Peyer's patch (tissue), 4 donors: ENCODE results near the gene ING4. TPM values are rescaled to one million over a fixed set of nuclear protein-coding genes. Genes with fewer than 3 reads are reported as not detected.
A peak's percentile ranks its signal among the peaks of the same experiment; 100 is the strongest.

Experiments
- DNase-seq, 3 donors: peaks; one replicate each; pipeline ENCODE4 v3.0.0-alpha.2; 2017 to 2019
- H3K27ac ChIP-seq, 4 donors: fragments of 200-600 bp; sonication (generic); one replicate each; pipeline ENCODE4 v1.5.1; 2016 to 2019
- H3K27me3 ChIP-seq, 2 donors: fragments of 200-600 bp; sonication (generic); one replicate each; pipeline ENCODE4 v1.5.1; 2019
- H3K36me3 ChIP-seq, 3 donors: fragments of 200-600 bp; sonication (generic); one replicate each; pipeline ENCODE4 v1.5.1; 2016 to 2019
- H3K4me1 ChIP-seq, 4 donors: fragments of 200-600 bp; sonication (generic); one replicate each; pipeline ENCODE4 v1.5.1; 2016 to 2019
- H3K4me3 ChIP-seq, 4 donors: fragments of 200-600 bp; sonication (generic); 1 replicate in 3 of 4; 2 replicates in 1 of 4; pipeline ENCODE4 v1.5.1; 2016 to 2019; ENCODE audit warnings: mild to moderate bottlenecking in 1 of 4
- H3K9me3 ChIP-seq, 4 donors: fragments of 200-600 bp; sonication (generic); one replicate each; pipeline ENCODE4 v1.5.1; 2016 to 2019; ENCODE audit warnings: mild to moderate bottlenecking in 1 of 4
- POLR2A ChIP-seq, 2 donors: fragments of 450-650 bp; IDR thresholded peaks; one replicate each; pipeline ENCODE4 v1.5.1; 2017; ENCODE audit warnings: antibody characterized with exemption in 2 of 2, mild to moderate bottlenecking in 2 of 2, moderate library complexity in 2 of 2
- total RNA-seq, 4 donors: library from RNA; depleted of rRNA; stranded (reverse); fragments of >200 nt; gene quantifications; one replicate each; pipeline ENCODE4 v1.1.0, GENCODE V29; 2016
- TF ChIP-seq, protein P1 (sequence below), 6 experiments: fragments of 450-650 bp in 4 of 6; fragments of 200-600 bp in 2 of 6; sonication (generic) in 1 of 6; IDR thresholded peaks; one replicate each; pipeline ENCODE4 v1.5.1; 2017 to 2019; ENCODE audit warnings: antibody characterized with exemption in 6 of 6, mild to moderate bottlenecking in 3 of 6, moderate library complexity in 1 of 6

The ING4 gene
- total RNA-seq, 4 donors from 2014 or later, result 32.6 to 109 (median 45.4) TPM

- TF ChIP-seq, protein P1, sequence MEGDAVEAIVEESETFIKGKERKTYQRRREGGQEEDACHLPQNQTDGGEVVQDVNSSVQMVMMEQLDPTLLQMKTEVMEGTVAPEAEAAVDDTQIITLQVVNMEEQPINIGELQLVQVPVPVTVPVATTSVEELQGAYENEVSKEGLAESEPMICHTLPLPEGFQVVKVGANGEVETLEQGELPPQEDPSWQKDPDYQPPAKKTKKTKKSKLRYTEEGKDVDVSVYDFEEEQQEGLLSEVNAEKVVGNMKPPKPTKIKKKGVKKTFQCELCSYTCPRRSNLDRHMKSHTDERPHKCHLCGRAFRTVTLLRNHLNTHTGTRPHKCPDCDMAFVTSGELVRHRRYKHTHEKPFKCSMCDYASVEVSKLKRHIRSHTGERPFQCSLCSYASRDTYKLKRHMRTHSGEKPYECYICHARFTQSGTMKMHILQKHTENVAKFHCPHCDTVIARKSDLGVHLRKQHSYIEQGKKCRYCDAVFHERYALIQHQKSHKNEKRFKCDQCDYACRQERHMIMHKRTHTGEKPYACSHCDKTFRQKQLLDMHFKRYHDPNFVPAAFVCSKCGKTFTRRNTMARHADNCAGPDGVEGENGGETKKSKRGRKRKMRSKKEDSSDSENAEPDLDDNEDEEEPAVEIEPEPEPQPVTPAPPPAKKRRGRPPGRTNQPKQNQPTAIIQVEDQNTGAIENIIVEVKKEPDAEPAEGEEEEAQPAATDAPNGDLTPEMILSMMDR (IDR thresholded peaks at IDR 0.05), result no peak
- peak in 1 of 3 donors; percentile 64 for DNase-seq
- peak overlapping the region in 2 of 4 donors; percentile 18 to 23 for H3K4me3 ChIP-seq
- H3K27ac ChIP-seq, result peak overlapping the region in 2 of 4 donors; percentile 8 to 59
- peaks cover 0 to 25% (median 10%) of the 10 kb centered on the region in 4 donors for H3K4me1 ChIP-seq
- no peaks in the 10 kb centered on the region for H3K36me3 ChIP-seq
- no peaks in the 10 kb centered on the region for H3K27me3 ChIP-seq
- no peaks in the 10 kb centered on the region for H3K9me3 ChIP-seq
Observed at GRCh38 chr12:6626654-6627283, 36.1 kb downstream of the ING4 start.

DNA sequence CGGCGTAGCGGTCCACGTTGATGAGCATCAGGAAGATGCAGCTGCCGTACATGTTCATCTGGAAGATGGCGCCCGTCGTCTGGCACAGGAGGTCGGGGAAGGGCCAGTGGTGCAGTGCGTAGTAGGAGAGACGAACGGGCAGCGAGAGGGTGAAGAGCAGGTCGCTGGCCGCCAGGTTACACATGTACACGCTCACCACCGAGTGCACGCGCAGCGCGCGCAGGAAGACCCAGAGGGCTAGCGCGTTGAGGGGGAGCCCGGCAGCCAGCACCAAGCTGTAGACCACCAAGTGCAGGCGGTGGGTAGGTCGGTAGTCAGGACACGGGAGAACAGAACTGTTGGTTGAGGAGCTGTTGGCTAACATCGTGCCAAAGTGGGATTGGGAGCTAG lies 42.0 kb downstream of the ING4 start:
- no peaks in the 10 kb centered on the region for H3K9me3 ChIP-seq
- DNase-seq, result no peak
- H3K27me3 ChIP-seq, result no peaks in the 10 kb centered on the region
- no peak overlapping the region for H3K4me3 ChIP-seq
- H3K27ac ChIP-seq, result no peak overlapping the region
- TF ChIP-seq, protein P1 (IDR thresholded peaks at IDR 0.05), result no peak
- no peak for TF ChIP-seq POLR2A (IDR thresholded peaks at IDR 0.05)
- peaks cover 0 to 21% (median 0%) of the 10 kb centered on the region in 3 donors for H3K36me3 ChIP-seq
- no peaks in the 10 kb centered on the region for H3K4me1 ChIP-seq

- no peak for DNase-seq
- Histone ChIP-seq H3K27me3 (no peaks in the 10 kb centered on the region), H3K9me3 (no peaks in the 10 kb centered on the region), H3K36me3 (peaks cover 0 to 21% (median 0%) of the 10 kb centered on the region in 3 donors), H3K27ac (no peak overlapping the region), H3K4me3 (no peak overlapping the region), H3K4me1 (no peaks in the 10 kb centered on the region)
- TF ChIP-seq, protein P1 (IDR thresholded peaks at IDR 0.05), result peak in 4 of 6 experiments; percentile 13 to 32 (median 26)
- no peak for TF ChIP-seq POLR2A (IDR thresholded peaks at IDR 0.05)
Observed at GRCh38 chr12:6620137-6620884, 42.6 kb downstream of the ING4 start.

- DNase-seq, result no peak
- Histone ChIP-seq H3K9me3 (no peaks in the 10 kb centered on the region), H3K4me1 (peaks cover 0 to 6% (median 3%) of the 10 kb centered on the region in 4 donors), H3K27me3 (no peaks in the 10 kb centered on the region), H3K4me3 (no peak overlapping the region), H3K36me3 (peaks cover 0 to 21% (median 0%) of the 10 kb centered on the region in 3 donors), H3K27ac (no peak overlapping the region)
- TF ChIP-seq POLR2A (IDR thresholded peaks at IDR 0.05), result no peak
- TF ChIP-seq, protein P1 (IDR thresholded peaks at IDR 0.05), result peak in 1 of 6 experiments; percentile 4
Observed at GRCh38 chr12:6618483-6619225, 44.3 kb downstream of the ING4 start.

DNA sequence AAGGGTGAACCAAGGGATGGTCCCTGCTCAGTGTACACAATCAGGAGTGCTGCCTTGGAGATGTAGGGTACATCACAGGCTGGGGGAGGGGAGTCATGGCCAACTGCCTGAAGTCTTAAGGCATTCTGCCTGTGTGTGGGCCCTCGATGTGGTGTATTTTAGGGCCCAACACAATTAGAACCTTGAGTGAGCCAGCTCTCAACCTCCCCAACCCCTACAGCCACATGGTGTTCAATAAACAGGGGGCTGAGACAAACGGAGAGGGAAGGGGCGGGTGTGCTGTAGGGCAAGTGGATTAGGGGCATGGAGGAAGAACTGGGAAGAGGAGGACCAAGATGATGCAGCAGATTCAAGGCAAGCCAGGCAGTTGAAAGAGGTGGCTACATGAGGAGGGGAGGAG lies 47.1 kb downstream of the ING4 start:
- Histone ChIP-seq H3K36me3 (peaks cover 0 to 15% (median 0%) of the 10 kb centered on the region in 3 donors), H3K4me3 (no peak overlapping the region), H3K4me1 (peaks cover 12 to 29% (median 20%) of the 10 kb centered on the region in 4 donors), H3K27me3 (no peaks in the 10 kb centered on the region), H3K9me3 (no peaks in the 10 kb centered on the region), H3K27ac (no peak overlapping the region)
- TF ChIP-seq, protein P1 (IDR thresholded peaks at IDR 0.05), result no peak
- TF ChIP-seq POLR2A (IDR thresholded peaks at IDR 0.05), result no peak
- DNase-seq, result no peak
